GM12878 (cell line): ENCODE measurements around the gene ALPK1. TPM values are rescaled to one million over a fixed set of nuclear protein-coding genes. Genes with fewer than 3 reads are reported as not detected.

Experiments used
- ATAC-seq: fragments of 200-7000 bp; cut with Tn5 transposase; 3 replicates; pipeline ENCODE4 v1.9.1; 2020; ENCODE audit warnings: mild to moderate bottlenecking, moderate library complexity
- BruUV-seq: library from RNA; stranded (reverse); fragments of 400-500 nt; replicated peaks from 2 replicates; lab custom pipeline; 2021; lab: Mats Ljungman, UMichigan
- CTCF ChIA-PET: fragments of 300-600 bp; sonication (Branson Sonifier 250); formaldehyde crosslinking; extraction: SDS; loops from one replicate; lab custom pipeline; 2021; ENCODE audit warnings: inconsistent platforms; lab: Yijun Ruan, JAX
- POLR2A ChIA-PET: fragments of 350-600 bp; formaldehyde crosslinking; extraction: SDS; loops from one replicate; lab custom pipeline; 2021; ENCODE audit warnings: inconsistent platforms; lab: Charles Lee
- RAD21 ChIA-PET: fragments of 300-600 bp; sonication (Branson Sonifier 250); formaldehyde crosslinking; loops from one replicate; lab custom pipeline; 2023; ENCODE audit warnings: antibody characterized with exemption; ENCODE audit not compliant: unreplicated experiment; lab: Charles Lee
- SMC1A ChIA-PET: fragments of 300-600 bp; sonication (Branson Sonifier 250); formaldehyde crosslinking; loops from one replicate; lab custom pipeline; 2023; ENCODE audit not compliant: unreplicated experiment, uncharacterized antibody; lab: Charles Lee
- DNase-seq: peaks from one replicate; pipeline ENCODE4 v3.0.0-alpha.2; 2011; ENCODE audit warnings: low read depth, low spot score
- FAIRE-seq: peaks from 3 replicates; lab custom pipeline; 2011; peaks lifted over from hg19 to GRCh38; lab: Jason Lieb, UNC
- H2AFZ ChIP-seq: 2 replicates; pipeline ENCODE4 v1.6.0; 2011; ENCODE audit warnings: low read depth, low read length, control low read depth; ENCODE audit not compliant: control insufficient read depth
- H3K27ac ChIP-seq: 2 replicates; pipeline ENCODE4 v1.5.1; 2011; ENCODE audit warnings: control low read depth; ENCODE audit not compliant: control insufficient read depth, insufficient read depth
- H3K27me3 ChIP-seq, 2 experiments: replicated peaks in 1 of 2; 2 replicates each; pipeline versions ENCODE4 v1.6.0 to v1.6.1; 2011; ENCODE audit warnings: low read length in 1 of 2; ENCODE audit not compliant: control insufficient read depth in 2 of 2, insufficient read depth in 2 of 2
- H3K36me3 ChIP-seq, 2 experiments: 2 replicates each; pipeline ENCODE4 v1.5.1; 2011; ENCODE audit warnings: low read length in 1 of 2; ENCODE audit not compliant: control insufficient read depth in 2 of 2, insufficient read depth in 2 of 2
- H3K4me1 ChIP-seq: 2 replicates; pipeline ENCODE4 v1.6.1; 2011; ENCODE audit warnings: mild to moderate bottlenecking, low read length, moderate library complexity, mixed read lengths; ENCODE audit not compliant: control insufficient read depth, insufficient read depth
- H3K4me2 ChIP-seq: 2 replicates; pipeline ENCODE4 v1.6.0; 2011; ENCODE audit warnings: control low read depth; ENCODE audit not compliant: control insufficient read depth, insufficient read depth
- H3K4me3 ChIP-seq: fragments of 200-600 bp; sonication (generic); 2 replicates; pipeline ENCODE4 v1.5.1; 2016
- H3K79me2 ChIP-seq: 2 replicates; pipeline ENCODE4 v1.6.0; 2011; ENCODE audit warnings: low read length; ENCODE audit not compliant: control insufficient read depth, insufficient read depth
- H3K9ac ChIP-seq: 2 replicates; pipeline ENCODE4 v1.8.0; 2011; ENCODE audit warnings: low read length, control low read depth, mixed read lengths; ENCODE audit not compliant: control insufficient read depth, insufficient read depth
- H3K9me3 ChIP-seq: replicated peaks from 3 replicates; pipeline ENCODE4 v1.5.1; 2011; ENCODE audit warnings: mild to moderate bottlenecking, low read length; ENCODE audit not compliant: control insufficient read depth, insufficient read depth
- H4K20me1 ChIP-seq: 2 replicates; pipeline ENCODE4 v1.6.0; 2011; ENCODE audit not compliant: control insufficient read depth, insufficient read depth
- CBFB ChIP-seq: IDR thresholded peaks from 2 replicates; pipeline ENCODE4 v1.6.1; 2016; ENCODE audit warnings: antibody characterized with exemption, low read depth
- NRF1 ChIP-seq: conservative IDR thresholded peaks from 2 replicates; pipeline ENCODE4 v1.6.1; 2011; ENCODE audit warnings: mild to moderate bottlenecking, low read depth, low read length, improper control_type of control experiment
- SPI1 ChIP-seq: IDR thresholded peaks from 2 replicates; pipeline ENCODE4 v1.6.1; 2011; ENCODE audit warnings: low read depth, mild to moderate bottlenecking, low read length, moderate library complexity, borderline replicate concordance; ENCODE audit not compliant: insufficient read depth
- ZBTB40 ChIP-seq: fragments of 450-650 bp; IDR thresholded peaks from 2 replicates; pipeline ENCODE4 v1.6.1; 2016; ENCODE audit warnings: mild to moderate bottlenecking, moderate library complexity, borderline replicate concordance
- WGBS: methylation state at CpG from one replicate; pipeline ENCODE4 v1.1.6; 2016; ENCODE audit warnings: low lambda C conversion rate; ENCODE audit not compliant: insufficient replicate concordance, insufficient coverage; ENCODE audit errors: missing lambda C conversion rate; 5-methylcytosine and 5-hydroxymethylcytosine counted together
- in situ Hi-C: fragments of 300-500 bp; cut with MboI; formaldehyde crosslinking; loops from 9 replicates; pipeline ENCODE4 v1.14.3; 2018; ENCODE audit warnings: mixed read lengths
- intact Hi-C: fragments of 100-400 bp; cut with micrococcal nuclease; formaldehyde crosslinking; loops from one replicate; pipeline ENCODE4 v1.14.2; 2022; ENCODE audit not compliant: unreplicated experiment
- polyA plus RNA-seq, 11 experiments: library from polyadenylated mRNA; depleted of rRNA in 4 of 11; unstranded in 6 of 11; stranded (reverse) in 5 of 11; fragments of >200 nt; fragmentation: Nextera tagmentation in 4 of 11; fragmentation: Illumina TruSeq in 1 of 11; extraction: Ambion mirVana in 4 of 11; extraction: Trizol in 1 of 11; gene quantifications; 1 replicate in 1 of 11; 2 replicates in 10 of 11; pipeline versions ENCODE4 v1.2.1 to v1.2.3, GENCODE V29; 2011 to 2016; ENCODE audit warnings: inconsistent platforms in 2 of 11, missing spikeins in 2 of 11, low read depth in 1 of 11
- total RNA-seq, 4 experiments: library from RNA; depleted of rRNA in 3 of 4; stranded (reverse); fragments of >200 nt in 3 of 4; fragmentation: Illumina TruSeq in 1 of 4; extraction: Trizol in 1 of 4; gene quantifications; 2 replicates each; pipeline versions ENCODE4 v1.2.1 to v1.2.3, GENCODE V29; 2013 to 2021
- TF ChIP-seq, protein P1 (sequence below): fragments of 450-650 bp; IDR thresholded peaks from 2 replicates; pipeline ENCODE4 v1.6.1; 2017; ENCODE audit warnings: mild to moderate bottlenecking, moderate library complexity

The ALPK1 gene
- total and polyA plus RNA-seq, 10 of the 15 experiments (the other 5 are each of a cell fraction or from before 2014, with no cell fraction given) = 8.5 to 32.3 (median 22.6) TPM

GRCh38 chr4:112257098-112257497 is 40.1 kb upstream of the ALPK1 start:
- no peak for FAIRE-seq
- Histone ChIP-seq H3K36me3 (peaks cover 0 to 3% of the 10 kb centered on the region in 2 experiments; a peak in 1 of 4 replicates), H3K4me3 (no peak overlapping the region), H3K27me3 (no peaks in the 10 kb centered on the region), H3K9ac (no peak overlapping the region), H3K4me2 (no peak overlapping the region), H4K20me1 (no peaks in the 10 kb centered on the region), H3K4me1 (no peaks in the 10 kb centered on the region), H2AFZ (no peak overlapping the region), H3K9me3 (no peaks in the 10 kb centered on the region), H3K27ac (no peak overlapping the region), H3K79me2 (no peaks in the 10 kb centered on the region)
- no TSS peak for BruUV-seq
- TF ChIP-seq SPI1 (no peak), ZBTB40 (no peak), NRF1 (no peak), CBFB (no peak)
- TF ChIP-seq, protein P1, sequence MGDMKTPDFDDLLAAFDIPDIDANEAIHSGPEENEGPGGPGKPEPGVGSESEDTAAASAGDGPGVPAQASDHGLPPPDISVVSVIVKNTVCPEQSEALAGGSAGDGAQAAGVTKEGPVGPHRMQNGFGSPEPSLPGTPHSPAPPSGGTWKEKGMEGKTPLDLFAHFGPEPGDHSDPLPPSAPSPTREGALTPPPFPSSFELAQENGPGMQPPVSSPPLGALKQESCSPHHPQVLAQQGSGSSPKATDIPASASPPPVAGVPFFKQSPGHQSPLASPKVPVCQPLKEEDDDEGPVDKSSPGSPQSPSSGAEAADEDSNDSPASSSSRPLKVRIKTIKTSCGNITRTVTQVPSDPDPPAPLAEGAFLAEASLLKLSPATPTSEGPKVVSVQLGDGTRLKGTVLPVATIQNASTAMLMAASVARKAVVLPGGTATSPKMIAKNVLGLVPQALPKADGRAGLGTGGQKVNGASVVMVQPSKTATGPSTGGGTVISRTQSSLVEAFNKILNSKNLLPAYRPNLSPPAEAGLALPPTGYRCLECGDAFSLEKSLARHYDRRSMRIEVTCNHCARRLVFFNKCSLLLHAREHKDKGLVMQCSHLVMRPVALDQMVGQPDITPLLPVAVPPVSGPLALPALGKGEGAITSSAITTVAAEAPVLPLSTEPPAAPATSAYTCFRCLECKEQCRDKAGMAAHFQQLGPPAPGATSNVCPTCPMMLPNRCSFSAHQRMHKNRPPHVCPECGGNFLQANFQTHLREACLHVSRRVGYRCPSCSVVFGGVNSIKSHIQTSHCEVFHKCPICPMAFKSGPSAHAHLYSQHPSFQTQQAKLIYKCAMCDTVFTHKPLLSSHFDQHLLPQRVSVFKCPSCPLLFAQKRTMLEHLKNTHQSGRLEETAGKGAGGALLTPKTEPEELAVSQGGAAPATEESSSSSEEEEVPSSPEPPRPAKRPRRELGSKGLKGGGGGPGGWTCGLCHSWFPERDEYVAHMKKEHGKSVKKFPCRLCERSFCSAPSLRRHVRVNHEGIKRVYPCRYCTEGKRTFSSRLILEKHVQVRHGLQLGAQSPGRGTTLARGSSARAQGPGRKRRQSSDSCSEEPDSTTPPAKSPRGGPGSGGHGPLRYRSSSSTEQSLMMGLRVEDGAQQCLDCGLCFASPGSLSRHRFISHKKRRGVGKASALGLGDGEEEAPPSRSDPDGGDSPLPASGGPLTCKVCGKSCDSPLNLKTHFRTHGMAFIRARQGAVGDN = no peak
- no peak for DNase-seq
- POLR2A ChIA-PET = interaction anchor here (1.0 to 1.3 kb wide), 2 partner anchors 9 to 261 kb away, joined by 3 to 4 read pairs; no protein-coding TSS in a partner anchor
- no peak for ATAC-seq
- SMC1A ChIA-PET = interaction anchor here (0.6 to 2.0 kb wide), 9 partner anchors 9 to 302 kb away, joined by 3 to 10 read pairs (median 5); no protein-coding TSS in a partner anchor
- CTCF ChIA-PET = interaction anchor here (0.6 to 2.1 kb wide), 7 partner anchors 10 to 267 kb away, joined by 3 to 9 read pairs (median 5); no protein-coding TSS in a partner anchor
- RAD21 ChIA-PET = interaction anchor here (1.6 to 2.4 kb wide), 2 partner anchors 15 to 26 kb away, joined by 4 to 6 read pairs; no protein-coding TSS in a partner anchor
- 98% methylated on average over 2 of the region's 2 CpGs for WGBS
- in situ Hi-C loops = no loop called here
- intact Hi-C loops = no loop called here
